ENCODE measurements around the gene ZP1.

DNA sequence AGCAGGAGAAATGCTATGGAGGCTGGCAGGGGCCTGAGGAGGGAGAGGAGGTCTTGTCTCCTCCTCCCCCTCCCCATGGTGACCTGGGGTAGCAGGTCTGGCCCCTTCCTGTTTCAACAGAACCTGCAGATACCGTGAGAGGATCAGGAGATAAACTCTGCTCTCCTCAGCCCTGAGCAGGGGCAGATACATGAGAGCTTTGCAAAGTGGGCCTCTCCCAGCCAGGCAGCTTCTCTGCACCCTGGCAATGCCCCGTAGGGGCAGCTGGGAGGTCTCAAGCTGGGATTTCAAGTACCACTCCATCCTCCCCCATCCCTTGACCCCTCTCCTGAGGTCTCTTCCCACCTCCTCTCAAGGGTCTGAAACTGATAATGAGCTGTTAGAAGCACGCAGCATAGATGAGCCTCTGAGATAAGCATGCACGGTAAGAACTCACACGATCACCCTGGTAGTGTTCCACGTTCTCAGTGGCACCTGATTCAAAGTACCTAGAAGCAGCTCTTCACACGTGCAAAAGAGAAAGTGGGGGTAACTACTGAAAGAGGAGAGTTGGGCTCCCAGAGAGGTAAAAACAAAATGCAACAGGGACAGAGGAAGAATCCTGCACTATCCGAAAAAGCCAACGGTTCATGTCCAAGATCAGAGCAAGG is 30.4 kb upstream of the ZP1 start:
- TF ChIP-seq EP300 (IDR thresholded peaks at IDR 0.05) (no peak), POLR2A (IDR thresholded peaks at IDR 0.05) (no peak)
- TF ChIP-seq, protein P1, sequence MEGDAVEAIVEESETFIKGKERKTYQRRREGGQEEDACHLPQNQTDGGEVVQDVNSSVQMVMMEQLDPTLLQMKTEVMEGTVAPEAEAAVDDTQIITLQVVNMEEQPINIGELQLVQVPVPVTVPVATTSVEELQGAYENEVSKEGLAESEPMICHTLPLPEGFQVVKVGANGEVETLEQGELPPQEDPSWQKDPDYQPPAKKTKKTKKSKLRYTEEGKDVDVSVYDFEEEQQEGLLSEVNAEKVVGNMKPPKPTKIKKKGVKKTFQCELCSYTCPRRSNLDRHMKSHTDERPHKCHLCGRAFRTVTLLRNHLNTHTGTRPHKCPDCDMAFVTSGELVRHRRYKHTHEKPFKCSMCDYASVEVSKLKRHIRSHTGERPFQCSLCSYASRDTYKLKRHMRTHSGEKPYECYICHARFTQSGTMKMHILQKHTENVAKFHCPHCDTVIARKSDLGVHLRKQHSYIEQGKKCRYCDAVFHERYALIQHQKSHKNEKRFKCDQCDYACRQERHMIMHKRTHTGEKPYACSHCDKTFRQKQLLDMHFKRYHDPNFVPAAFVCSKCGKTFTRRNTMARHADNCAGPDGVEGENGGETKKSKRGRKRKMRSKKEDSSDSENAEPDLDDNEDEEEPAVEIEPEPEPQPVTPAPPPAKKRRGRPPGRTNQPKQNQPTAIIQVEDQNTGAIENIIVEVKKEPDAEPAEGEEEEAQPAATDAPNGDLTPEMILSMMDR (IDR thresholded peaks at IDR 0.05): no peak
